H54 (cell line): ENCODE data around the gene KDELR1.

Experiments used
- DNase-seq: peaks from one replicate; pipeline ENCODE4 v3.0.0; 2011; ENCODE audit warnings: low spot score, mixed read lengths; ENCODE audit not compliant: insufficient read length
- FAIRE-seq: peaks from 3 replicates; lab custom pipeline; 2011; peaks lifted over from hg19 to GRCh38; lab: Jason Lieb, UNC
- POLR2A ChIP-seq: IDR thresholded peaks from 2 replicates; pipeline ENCODE4 v1.6.1; 2011; ENCODE audit warnings: low read depth, mild to moderate bottlenecking, low read length

KDELR1 gene

DNA sequence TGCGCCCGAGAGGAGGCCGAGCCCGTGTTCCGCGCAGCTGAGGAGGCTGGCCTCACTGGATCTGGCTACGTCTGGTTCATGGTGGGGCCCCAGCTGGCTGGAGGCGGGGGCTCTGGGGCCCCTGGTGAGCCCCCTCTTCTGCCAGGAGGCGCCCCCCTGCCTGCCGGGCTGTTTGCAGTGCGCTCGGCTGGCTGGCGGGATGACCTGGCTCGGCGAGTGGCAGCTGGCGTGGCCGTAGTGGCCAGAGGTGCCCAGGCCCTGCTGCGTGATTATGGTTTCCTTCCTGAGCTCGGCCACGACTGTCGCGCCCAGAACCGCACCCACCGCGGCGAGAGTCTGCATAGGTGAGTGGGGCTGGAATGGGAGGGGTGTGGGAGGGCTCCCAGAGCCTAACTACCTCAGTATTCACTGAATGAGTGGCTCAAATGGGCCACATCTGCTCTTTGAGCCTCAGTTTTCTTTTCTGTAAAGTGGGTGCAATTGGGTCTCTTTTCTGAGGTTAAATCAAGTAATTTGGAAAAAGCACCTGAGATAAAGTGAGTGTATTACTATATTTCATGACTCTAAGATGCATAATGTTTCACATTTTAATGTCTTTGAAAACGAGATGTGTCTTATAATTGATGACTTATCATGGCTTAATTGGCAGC lies 13.8 kb upstream of the KDELR1 start:
- FAIRE-seq (no peak), DNase-seq (no peak)
- TF ChIP-seq POLR2A: no peak

DNA sequence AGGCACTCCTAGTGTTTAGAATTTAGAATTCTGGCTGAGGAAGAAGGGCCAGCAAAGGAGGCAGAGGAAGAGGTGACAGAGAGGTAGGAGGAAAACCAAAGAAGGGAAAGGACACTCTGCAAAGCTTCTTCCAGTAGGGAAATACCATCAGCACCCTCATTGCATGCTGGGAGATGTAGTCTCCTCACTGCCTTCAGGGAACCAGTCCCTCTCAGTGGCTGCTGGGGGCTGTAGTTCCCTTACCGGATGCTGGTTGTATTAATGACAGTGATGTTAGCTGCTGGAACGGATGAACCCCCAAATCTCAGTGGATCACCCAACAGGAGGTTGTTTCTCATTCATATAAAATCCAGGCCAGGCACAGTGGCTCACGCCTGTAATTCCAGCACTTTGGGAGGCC lies 12.3 kb upstream of the KDELR1 start:
- DNase-seq: peak; percentile 73
- FAIRE-seq: peak; percentile 48
- TF ChIP-seq POLR2A: no peak

DNA sequence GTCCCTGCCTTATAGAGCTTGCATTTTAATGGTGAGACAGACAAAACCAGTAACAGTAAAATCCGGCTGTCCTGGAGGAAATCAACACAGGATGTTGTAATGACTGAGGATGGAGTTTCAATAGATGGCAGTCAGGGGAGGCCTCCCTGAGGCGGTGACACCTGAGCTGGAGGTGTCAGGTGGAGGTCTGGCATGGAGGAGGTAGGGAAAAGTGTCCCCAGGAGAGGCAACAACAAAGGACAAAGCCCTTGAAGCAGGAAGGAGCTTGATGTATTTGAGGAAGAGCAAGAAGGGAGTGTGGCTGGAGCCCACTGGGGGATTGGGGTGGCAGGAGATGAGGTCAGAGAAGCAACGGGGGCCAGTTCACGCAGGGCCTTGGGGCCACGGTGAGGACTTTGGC lies 9.9 kb upstream of the KDELR1 start:
- DNase-seq (no peak), FAIRE-seq (no peak)
- TF ChIP-seq POLR2A: no peak

DNA sequence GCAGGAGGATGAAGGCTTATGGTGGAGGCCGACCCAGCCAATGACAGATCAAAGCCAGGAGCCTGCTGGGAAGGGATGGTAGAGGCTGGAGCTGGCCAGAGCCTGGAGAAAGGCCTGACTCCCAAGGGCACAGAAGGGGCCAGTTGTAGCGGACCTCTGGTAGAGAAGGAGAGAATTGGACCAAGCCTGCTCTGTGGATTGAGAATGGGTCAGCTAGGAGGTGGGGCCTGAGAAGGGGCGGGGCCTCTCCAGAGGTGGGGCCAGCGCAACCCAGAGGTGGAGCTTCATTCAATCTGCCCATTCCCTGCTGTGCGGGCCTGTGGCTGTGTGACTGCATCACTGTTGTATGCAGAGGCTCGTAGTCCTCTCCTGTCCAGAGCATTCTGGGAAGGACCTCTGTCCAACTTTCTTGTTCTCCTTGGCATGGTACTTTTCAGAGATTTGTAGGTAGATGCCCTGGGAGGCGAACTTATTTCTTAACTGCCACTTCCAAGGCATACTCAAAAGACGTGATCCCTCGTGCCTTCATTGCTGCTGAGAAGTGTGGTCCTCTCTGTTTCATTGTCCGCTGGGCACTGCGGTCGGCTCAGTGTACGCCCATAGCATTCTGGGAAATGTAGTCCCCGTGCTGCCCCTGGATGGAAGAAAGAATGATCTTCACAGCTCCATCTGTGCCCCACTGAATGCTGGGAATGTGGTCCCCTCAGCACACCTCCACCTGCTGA lies 8.8 kb upstream of the KDELR1 start:
- FAIRE-seq (peak; percentile 93), DNase-seq (peak; percentile 90)
- TF ChIP-seq POLR2A: no peak

DNA sequence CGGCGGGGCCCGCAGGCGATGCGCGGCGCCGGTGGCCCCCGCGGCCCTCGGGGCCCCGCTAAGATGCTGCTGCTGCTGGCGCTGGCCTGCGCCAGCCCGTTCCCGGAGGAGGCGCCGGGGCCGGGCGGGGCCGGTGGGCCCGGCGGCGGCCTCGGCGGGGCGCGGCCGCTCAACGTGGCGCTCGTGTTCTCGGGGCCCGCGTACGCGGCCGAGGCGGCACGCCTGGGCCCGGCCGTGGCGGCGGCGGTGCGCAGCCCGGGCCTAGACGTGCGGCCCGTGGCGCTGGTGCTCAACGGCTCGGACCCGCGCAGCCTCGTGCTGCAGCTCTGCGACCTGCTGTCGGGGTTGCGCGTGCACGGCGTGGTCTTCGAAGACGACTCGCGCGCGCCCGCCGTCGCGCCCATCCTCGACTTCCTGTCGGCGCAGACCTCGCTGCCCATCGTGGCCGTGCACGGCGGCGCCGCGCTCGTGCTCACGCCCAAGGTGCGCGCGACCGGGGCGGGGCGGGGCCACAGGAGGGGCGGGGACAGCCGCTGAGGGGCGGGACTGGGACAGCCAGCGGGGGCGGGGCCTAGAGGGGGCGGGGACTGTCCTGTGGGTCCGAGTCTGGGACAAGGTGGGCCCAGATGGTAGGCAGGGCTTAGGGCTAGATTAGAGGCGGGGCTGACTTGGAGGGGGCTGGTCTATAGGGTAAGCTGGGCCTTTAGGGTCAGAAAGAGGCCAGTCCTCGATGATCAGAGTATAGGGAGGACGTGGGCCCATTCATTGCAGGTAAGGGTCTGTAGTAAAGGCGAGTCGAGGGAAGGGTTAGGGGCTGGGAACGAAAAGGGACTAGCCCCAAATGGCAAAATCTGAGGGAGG lies 7.3 kb upstream of the KDELR1 start:
- FAIRE-seq (no peak), DNase-seq (no peak)
- TF ChIP-seq POLR2A: no peak

DNA sequence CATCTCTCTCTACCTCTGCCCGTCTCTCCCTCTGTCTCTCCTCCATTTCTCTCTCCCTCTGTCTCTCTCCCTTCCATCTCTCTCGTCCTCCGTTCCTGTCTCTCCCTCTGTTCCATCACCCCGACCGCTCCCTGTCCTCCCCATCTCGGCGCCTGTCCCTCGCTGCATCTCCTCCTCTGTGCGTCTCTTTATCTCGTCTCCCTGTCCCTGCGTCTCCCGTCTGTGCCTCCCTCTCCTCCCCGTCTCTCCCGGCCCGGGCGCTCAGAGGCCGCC lies 6.7 kb upstream of the KDELR1 start:
- no peak for TF ChIP-seq POLR2A
- DNase-seq: no peak
- no peak for FAIRE-seq

DNA sequence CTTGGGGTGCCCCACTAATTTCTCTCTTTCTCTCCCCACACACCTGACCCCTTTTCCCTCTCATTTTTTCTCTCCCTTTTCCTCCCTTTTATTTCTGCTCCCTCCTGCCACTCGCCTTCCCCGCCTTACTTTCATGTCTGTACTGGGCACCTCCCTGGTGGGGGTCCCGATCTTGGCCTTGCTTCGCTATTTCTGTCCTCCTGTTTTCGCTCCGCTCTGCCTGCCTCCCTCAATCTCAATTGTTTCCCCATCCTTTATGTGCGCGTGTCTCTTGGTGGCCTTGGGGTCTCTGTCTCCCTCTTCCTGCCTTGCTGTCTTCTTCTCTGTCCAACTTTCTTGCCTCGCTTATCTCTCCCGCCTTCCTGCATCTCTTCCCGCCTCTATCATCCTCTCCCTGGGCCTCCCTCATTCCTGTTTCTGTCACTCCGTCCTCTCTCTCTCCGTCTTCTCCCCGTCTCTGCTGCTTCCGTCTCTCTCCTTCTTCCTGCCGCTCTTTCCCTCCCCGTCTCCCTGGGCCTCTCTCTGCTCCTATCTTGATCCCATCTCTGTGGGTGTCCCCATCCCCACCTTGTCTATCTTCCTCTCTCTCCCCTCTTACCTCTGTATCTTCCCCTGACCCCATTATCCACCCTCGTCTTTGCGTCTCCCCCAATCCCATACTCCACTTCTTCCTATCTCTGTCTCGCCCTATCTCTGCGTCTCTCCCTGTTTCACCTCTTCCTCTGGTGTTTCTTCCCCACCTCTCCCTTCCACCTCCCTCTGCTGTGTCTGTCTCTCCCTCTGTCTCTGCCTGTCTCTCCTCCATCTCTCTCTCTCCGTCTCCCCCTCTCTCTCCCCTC lies 6.1 kb upstream of the KDELR1 start:
- no peak for FAIRE-seq
- TF ChIP-seq POLR2A: no peak
- no peak for DNase-seq

DNA sequence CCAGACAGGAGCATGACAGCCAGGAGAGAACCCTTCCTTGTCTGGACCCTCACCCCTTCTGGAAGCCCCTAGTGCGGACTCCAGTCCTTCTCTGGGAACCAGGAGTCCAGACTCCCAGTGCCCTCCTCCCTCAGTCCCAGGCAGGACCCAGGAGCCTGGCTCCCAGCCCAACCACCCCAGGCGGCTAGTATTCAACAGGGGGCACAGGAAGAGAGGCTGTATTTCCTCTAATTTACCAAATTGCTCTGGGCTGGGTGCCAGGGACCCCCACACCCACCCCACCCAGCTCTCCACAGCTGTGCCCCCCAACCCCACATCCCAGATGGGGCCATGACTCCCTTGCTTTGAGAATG lies 5.4 kb upstream of the KDELR1 start:
- TF ChIP-seq POLR2A: no peak
- no peak for DNase-seq
- FAIRE-seq: no peak

DNA sequence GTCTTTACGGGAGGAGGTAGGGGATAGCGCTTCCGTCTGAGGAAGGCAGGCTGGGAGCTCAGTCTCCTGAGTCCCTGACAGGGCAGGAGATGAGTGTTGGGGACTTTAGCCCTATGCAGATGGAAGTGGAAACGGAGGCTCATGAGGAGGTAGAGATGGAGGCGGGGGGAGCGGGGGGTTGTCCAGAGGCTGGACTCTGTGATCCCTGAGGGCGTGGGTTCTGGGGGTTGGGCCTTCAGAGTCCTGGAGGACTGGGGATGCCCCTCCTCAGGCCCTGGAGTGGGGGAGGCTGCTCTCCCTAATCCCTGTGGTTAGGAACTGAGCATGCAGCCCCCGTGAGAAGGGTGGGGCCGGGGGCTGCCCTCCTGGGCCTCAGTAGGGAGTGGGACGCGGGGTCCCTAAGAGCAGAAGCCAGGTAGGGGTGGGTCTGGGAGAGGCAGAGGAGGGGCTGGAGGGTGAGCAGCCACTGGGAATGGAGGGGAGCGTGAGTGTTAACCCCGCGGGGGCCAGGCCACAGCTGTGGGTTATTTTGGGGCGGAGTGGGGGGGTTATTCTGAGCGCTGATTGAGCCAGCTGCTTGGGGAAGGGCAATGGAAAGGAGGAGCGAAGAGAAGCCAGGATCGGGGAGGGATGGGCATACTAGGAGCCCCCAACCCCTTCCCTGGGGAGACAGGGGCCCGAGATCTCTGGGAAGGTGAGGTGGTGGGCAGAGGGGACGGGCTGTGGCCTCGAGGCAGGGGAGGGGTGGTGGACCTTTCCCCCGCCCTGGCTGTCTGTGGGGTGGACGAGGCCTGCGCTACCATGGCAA lies 4.9 kb upstream of the KDELR1 start:
- DNase-seq: no peak
- no peak for TF ChIP-seq POLR2A
- no peak for FAIRE-seq

DNA sequence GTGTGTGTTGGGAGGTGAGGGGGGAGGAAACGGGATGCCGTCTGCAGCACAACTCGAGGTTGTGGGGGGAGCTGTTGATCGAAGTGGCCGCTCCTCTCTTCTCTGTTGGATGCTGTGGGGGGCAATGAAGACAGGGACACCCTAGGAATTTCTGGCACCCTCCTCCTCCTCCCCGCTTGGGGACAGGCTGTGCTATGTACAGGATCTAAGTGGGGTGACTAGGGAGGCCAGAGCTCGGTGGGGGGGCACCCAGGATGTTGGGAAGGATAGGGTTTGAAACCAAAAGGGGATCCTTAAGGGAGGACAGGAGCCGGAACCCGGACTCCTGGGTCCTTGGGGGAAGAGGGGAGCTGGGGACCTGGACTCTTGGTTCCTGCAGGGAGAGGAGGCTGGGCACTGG lies 4.1 kb upstream of the KDELR1 start:
- no peak for TF ChIP-seq POLR2A
- no peak for DNase-seq
- FAIRE-seq: no peak

DNA sequence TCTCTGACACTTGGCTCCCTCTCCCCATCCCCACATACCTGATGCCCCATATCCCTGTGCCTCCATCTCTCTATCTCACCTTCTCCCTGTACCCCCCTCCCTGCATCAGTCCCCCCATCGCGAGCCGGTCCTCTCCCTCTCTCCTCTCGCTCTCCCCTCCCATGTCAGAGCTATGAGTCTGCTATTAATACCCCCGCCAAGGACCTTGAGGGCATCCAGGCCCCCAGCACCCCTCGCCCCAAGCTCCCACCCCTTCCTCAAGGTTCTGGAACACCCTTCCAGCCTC lies 3.8 kb upstream of the KDELR1 start:
- no peak for TF ChIP-seq POLR2A
- no peak for DNase-seq
- FAIRE-seq: no peak

DNA sequence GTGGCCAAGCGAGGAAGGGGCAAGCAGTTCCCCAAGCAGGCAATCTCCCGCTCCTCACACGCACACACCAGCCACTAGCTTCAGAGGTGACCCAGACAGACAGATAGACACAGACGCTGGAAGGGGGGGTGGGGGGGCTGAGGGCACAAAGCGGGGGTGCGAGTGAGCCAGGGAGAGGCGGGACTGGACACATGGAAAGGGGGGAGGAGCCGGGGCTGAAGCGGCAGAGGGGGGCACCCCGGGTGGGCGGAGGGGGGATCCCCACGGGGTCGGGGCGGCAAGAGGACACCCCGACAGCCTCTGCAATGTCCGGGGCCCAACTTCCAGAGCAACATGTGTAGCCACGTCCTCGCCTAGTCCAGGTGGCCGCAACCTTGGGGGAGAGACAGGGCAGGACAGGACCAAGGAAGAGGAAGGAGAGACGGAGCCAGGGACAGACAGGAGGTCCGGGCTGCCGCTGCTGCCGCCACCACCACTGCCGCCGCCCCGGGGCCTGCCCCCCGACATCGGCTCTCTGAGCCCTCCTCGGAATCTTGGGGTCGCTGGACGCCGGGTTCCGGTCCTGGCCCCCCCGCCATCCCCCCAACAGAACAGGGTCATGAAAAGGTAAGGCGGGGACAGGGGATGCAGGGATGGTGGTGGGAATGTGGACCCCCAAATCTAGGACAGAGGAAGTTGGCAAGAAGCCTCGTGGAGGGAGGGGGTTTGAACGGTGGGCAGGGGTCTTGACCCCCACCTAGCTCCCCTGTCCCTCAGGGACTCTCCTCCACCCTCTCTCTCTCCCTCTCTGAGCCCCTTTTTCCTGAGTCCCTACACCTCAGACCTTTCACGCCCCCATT lies 3.2 kb upstream of the KDELR1 start:
- DNase-seq (no peak), FAIRE-seq (no peak)

More for the DNA sequence above, 3.2 kb upstream of the KDELR1 start:
- TF ChIP-seq POLR2A: no peak
